ENCODE data around the gene TMEM132E. TPM values are rescaled to one million over a fixed set of nuclear protein-coding genes. Genes with fewer than 3 reads are reported as not detected.

The TMEM132E gene
- total and polyA plus RNA-seq, 2 experiments from 2014 or later, result 0.16 to 0.45 TPM

DNA sequence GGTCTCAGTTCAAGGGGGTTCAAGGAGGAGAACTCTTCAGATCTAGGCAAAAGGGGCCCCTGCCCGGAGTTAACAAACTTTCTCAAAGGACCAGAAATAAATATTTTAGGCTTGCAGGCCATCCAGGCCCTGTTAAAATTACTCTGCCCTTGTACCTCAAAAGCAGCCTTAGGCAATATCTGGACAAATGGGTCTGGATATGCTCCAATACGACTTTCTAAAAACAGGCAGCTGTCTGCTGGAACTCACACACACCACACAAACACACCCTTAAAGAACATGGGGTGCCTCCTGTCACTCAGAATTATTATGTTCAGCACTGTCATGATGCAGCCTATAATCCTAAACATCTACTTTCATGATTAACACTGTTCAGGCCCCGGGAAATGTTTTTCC is 75.5 kb downstream of the TMEM132E start (continued):
- TF ChIP-seq, protein P1, sequence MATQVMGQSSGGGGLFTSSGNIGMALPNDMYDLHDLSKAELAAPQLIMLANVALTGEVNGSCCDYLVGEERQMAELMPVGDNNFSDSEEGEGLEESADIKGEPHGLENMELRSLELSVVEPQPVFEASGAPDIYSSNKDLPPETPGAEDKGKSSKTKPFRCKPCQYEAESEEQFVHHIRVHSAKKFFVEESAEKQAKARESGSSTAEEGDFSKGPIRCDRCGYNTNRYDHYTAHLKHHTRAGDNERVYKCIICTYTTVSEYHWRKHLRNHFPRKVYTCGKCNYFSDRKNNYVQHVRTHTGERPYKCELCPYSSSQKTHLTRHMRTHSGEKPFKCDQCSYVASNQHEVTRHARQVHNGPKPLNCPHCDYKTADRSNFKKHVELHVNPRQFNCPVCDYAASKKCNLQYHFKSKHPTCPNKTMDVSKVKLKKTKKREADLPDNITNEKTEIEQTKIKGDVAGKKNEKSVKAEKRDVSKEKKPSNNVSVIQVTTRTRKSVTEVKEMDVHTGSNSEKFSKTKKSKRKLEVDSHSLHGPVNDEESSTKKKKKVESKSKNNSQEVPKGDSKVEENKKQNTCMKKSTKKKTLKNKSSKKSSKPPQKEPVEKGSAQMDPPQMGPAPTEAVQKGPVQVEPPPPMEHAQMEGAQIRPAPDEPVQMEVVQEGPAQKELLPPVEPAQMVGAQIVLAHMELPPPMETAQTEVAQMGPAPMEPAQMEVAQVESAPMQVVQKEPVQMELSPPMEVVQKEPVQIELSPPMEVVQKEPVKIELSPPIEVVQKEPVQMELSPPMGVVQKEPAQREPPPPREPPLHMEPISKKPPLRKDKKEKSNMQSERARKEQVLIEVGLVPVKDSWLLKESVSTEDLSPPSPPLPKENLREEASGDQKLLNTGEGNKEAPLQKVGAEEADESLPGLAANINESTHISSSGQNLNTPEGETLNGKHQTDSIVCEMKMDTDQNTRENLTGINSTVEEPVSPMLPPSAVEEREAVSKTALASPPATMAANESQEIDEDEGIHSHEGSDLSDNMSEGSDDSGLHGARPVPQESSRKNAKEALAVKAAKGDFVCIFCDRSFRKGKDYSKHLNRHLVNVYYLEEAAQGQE (IDR thresholded peaks at IDR 0.05; ENCODE audit: unreplicated experiment), result no peak

DNA sequence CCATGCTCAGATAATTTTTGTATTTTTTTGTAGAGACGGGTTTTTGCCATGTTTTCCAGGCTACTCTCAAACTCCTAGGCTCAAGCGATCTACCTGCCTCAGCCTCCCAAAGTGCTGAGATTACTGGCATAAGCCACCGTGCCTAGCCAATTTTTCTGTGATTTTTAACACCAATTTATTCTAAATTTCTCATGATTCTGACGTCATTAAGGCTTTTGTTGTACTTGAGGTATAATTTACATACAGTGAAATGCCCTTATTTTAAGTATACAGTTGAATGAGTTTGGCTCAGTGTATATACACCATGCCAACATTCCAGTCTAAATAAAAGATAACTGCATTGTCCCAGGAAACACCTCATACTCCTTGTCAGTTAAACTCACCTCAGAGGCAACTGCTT is 77.4 kb downstream of the TMEM132E start:
- H3K4me1 Mint-ChIP-seq, result peaks cover 2% of the 10 kb centered on the region; the same call in 1 of the 3 replicates

DNA sequence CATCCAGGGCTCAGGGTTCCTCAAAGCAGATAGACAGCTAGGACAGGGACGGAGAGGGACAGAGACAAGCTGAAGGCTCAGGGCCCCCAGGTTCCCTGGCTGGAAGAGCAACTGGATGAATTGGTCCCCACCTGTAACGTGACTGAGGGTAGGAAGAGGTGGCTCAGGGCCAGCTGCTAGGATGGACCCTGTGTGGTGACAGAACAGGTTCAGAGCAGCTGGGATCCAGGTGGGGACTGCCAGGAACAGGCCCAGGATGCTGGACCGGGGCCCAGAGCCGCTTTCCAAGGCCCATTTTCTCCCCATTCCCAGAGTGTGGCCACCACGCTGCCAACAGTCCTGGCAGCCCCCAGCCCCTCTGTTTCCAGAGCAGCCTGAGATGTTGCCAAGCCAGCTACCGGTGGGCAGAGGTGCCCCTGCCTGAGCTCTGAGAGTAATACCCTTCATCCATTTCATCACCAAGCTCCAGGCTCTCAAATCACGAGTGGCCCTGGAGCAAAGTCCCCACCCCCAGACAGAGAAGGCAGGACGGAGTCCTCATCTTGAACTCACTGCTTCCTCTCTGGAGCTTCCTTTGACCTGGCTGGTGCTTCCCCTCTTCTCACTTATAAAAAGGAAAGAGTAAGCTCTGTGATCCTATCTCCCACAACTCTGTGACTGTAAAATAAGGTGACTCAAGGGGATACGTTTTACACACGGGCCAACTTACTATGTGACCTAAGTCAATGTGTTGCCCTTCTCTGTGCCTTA is 79.6 kb downstream of the TMEM132E start:
- Mint-ChIP-seq H3K4me3 (no peak overlapping the region), H3K9me3 (no peaks in the 10 kb centered on the region), H3K4me1 (no peaks in the 10 kb centered on the region; the same call in 2 of the 3 replicates), H3K36me3 (ENCODE audit: low read depth) (no peaks in the 10 kb centered on the region), H3K27me3 (ENCODE audit: insufficient read depth, low read depth, poor library complexity) (peaks cover 6% of the 10 kb centered on the region), H3K27ac (no peak overlapping the region)
- no peaks in the 10 kb centered on the region for H3K27me3 ChIP-seq (ENCODE audit: insufficient read depth)
- H3K36me3 ChIP-seq (ENCODE audit: insufficient read depth), result no peaks in the 10 kb centered on the region
- no peak overlapping the region for H3K4me3 ChIP-seq
- H3F3A ChIP-seq (replicated peaks; ENCODE audit: low read depth), result no peaks in the 10 kb centered on the region
- ATAC-seq (no peak), DNase-seq (ENCODE audit: low spot score) (no peak)
- H3K9me2 ChIP-seq (ENCODE audit: insufficient read depth), result no peaks in the 10 kb centered on the region
- no peaks in the 10 kb centered on the region for H3K79me2 ChIP-seq (replicated peaks; ENCODE audit: insufficient read depth)
- no peak overlapping the region for H2AFZ ChIP-seq
- H3K4me1 ChIP-seq (ENCODE audit: insufficient read depth), result no peaks in the 10 kb centered on the region
- H3K27ac ChIP-seq (ENCODE audit: low read depth), result no peak overlapping the region
- no peak overlapping the region for H3K4me2 ChIP-seq
- no peaks in the 10 kb centered on the region for H4K20me1 ChIP-seq (replicated peaks; ENCODE audit: insufficient read depth)
- TF ChIP-seq CREB1 (CRISPR knock-in tag; IDR thresholded peaks at IDR 0.05; ENCODE audit: low read depth) (no peak), EZH2 (IDR thresholded peaks at IDR 0.05; ENCODE audit: low read depth, unreplicated experiment) (no peak), POLR2AphosphoS5 (IDR thresholded peaks at IDR 0.05; ENCODE audit: low read depth) (no peak)
- TF ChIP-seq, protein P2, sequence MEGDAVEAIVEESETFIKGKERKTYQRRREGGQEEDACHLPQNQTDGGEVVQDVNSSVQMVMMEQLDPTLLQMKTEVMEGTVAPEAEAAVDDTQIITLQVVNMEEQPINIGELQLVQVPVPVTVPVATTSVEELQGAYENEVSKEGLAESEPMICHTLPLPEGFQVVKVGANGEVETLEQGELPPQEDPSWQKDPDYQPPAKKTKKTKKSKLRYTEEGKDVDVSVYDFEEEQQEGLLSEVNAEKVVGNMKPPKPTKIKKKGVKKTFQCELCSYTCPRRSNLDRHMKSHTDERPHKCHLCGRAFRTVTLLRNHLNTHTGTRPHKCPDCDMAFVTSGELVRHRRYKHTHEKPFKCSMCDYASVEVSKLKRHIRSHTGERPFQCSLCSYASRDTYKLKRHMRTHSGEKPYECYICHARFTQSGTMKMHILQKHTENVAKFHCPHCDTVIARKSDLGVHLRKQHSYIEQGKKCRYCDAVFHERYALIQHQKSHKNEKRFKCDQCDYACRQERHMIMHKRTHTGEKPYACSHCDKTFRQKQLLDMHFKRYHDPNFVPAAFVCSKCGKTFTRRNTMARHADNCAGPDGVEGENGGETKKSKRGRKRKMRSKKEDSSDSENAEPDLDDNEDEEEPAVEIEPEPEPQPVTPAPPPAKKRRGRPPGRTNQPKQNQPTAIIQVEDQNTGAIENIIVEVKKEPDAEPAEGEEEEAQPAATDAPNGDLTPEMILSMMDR (conservative IDR thresholded peaks at IDR 0.05; ENCODE audit: low read depth in 2 of 2), result no peak

More for the DNA sequence above, 77.4 kb downstream of the TMEM132E start:
- H3K9me3 Mint-ChIP-seq, result no peaks in the 10 kb centered on the region
- no peaks in the 10 kb centered on the region for H3K4me1 ChIP-seq (ENCODE audit: insufficient read depth)
- H3K9me2 ChIP-seq (ENCODE audit: insufficient read depth), result no peaks in the 10 kb centered on the region
- H3K27me3 ChIP-seq (ENCODE audit: insufficient read depth), result no peaks in the 10 kb centered on the region
- H3K27me3 Mint-ChIP-seq (ENCODE audit: insufficient read depth, low read depth, poor library complexity), result peaks cover 9% of the 10 kb centered on the region
- H2AFZ ChIP-seq, result no peak overlapping the region
- no peak for DNase-seq (ENCODE audit: low spot score)
- H3K27ac ChIP-seq (ENCODE audit: low read depth), result no peak overlapping the region
- TF ChIP-seq, protein P2 (conservative IDR thresholded peaks at IDR 0.05; ENCODE audit: low read depth in 2 of 2), result no peak
- no peak for TF ChIP-seq ZNF114 (CRISPR knock-in tag; IDR thresholded peaks at IDR 0.05)
- no peak for TF ChIP-seq EZH2phosphoT487 (IDR thresholded peaks at IDR 0.05; ENCODE audit: unreplicated experiment)
- no peak for TF ChIP-seq CREB1 (CRISPR knock-in tag; IDR thresholded peaks at IDR 0.05; ENCODE audit: low read depth)
- H3K4me3 ChIP-seq, result no peak overlapping the region
- no peak overlapping the region for H3K27ac Mint-ChIP-seq
- no peak overlapping the region for H3K4me3 Mint-ChIP-seq
- no peaks in the 10 kb centered on the region for H3F3A ChIP-seq (replicated peaks; ENCODE audit: low read depth)
- no peaks in the 10 kb centered on the region for H3K36me3 Mint-ChIP-seq (ENCODE audit: low read depth)
- no peaks in the 10 kb centered on the region for H3K79me2 ChIP-seq (replicated peaks; ENCODE audit: insufficient read depth)
- ATAC-seq, result no peak
- H4K20me1 ChIP-seq (replicated peaks; ENCODE audit: insufficient read depth), result no peaks in the 10 kb centered on the region
- no peak overlapping the region for H3K4me2 ChIP-seq
- H3K36me3 ChIP-seq (ENCODE audit: insufficient read depth), result no peaks in the 10 kb centered on the region
